Activated naive CD4-positive, alpha-beta T cell treated with anti-CD3 and anti-CD28 coated beads, Interleukin-2, amount 50 U/mL, for 16 hours (primary cell): ENCODE data around the gene GNB1L.
"Not testable (repeated sequence)": the region's sequence is repeated elsewhere in the genome, so short reads cannot be mapped to it uniquely, and the experiment has no call there.

Source experiments
- DNase-seq: peaks from one replicate; pipeline ENCODE4 v3.0.0-alpha.2; 2020

The GNB1L gene

DNA sequence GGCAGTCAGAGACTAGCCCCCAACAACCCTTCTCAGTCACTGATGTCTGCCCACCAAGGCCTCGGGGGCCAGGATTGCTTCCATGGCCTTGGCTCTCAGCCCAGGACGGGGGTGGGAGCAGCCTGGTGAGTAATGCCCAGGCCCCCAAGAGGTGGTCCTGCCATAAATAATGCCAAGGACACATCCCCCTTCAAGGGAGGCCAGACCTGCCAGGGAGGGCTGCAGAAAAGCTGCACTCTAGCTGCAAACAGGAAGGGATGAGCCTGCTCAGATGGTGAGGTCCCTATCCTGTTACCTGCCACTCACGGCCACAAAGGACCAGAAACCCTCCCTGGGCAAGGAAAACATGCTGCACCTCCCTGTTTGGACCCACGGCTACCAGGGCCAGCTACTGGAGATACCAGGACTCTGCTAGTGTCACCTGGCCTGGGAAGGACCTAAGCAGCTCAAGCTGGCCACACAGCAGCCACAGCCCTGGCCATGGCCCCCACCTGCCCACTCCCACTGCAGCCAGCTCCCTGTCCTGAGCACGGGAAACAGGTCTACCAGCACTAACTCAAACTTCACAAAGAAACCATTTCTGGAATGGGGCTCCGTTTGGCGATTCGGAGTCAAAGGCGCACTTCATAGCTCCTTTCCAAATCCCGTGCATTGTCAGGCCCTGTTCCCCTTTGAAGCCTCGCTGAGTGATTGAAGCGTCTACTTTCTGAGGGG is 12.1 kb downstream of the GNB1L start:
- DNase-seq = no peak

DNA sequence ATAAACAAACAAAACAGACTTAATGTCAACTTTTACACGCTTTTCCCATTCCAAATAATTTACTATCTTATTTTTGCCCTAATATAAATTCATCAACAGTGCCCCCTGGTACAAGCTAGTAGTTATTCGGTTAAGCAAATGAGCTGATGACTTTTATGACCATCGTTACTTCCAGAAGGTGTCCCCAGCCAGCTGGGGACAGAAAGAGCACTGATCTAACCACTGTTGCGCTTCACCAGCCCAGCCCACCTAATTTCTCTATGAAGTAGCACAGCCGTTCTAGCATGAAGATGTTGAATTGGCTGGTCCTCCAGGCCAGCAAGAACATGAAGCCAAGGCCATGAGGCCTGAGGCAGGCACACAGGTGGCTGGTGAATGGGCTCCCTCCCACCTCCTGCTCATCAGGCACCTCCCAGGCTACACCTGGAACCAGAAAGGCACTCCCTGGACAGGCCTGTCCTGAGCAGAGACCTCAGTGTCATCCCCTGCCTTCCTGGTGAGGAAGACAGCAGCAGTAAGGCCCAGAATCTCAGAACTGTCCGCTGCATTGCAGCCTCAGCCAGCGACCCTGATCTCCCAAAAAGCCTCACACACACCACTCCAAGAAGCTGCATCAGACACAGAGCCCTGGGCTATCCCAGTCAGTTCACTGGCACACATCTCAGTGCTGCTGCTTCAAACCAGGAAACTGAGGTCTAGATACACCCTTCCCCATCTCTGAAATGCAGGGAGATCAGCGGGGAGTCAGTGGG is 12.9 kb downstream of the GNB1L start:
- no peak for DNase-seq

DNA sequence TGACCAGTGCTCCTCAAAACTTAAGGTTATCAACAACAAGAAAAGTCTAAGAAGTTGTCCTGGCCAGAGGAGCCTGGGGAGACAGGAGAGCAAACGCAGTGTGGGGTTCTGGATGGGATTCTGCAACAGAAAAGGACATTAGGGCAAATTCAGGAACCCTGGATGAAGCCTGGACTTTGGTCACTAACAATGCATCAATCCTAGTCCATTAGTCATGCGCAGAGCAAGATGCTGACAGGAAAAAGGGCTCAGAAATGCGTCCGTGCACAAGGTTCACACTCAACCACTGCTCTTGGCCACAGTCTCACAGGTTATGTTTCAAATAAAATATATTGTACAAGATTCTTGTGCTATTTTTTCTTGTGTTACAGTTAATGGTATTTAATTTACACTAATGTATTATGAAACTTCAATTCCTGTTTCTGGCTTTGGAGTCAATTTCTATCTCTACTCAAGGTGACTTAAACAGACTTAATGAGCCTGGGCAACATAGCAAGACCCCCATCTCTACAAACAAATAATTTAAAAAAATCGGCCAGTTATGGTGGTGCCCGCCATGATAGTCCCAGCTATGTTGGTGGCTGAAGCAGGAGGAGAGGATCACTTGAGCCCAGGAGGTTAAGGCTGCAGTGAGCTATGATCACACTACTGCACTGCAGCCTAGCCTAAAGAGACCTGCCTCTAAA is 13.6 kb downstream of the GNB1L start:
- DNase-seq = no peak

DNA sequence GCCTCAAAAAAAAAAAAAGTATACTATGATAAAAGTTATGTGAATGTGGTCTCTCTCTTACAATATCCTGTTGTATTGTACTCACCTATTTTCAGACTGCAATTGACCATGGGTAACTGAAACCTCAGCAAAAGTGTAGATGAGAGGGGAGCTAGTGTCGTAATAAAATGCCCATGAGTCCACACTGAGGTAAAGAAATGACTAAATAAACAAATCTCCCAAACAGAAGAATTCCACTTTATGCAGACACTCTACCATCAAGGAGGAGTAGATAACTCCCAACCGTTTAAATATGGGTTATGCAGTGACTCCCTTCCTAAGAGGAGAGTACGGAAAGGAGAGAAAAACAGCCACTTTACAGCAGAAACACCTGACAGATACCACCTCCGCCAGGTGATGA is 14.6 kb downstream of the GNB1L start:
- no peak for DNase-seq

DNA sequence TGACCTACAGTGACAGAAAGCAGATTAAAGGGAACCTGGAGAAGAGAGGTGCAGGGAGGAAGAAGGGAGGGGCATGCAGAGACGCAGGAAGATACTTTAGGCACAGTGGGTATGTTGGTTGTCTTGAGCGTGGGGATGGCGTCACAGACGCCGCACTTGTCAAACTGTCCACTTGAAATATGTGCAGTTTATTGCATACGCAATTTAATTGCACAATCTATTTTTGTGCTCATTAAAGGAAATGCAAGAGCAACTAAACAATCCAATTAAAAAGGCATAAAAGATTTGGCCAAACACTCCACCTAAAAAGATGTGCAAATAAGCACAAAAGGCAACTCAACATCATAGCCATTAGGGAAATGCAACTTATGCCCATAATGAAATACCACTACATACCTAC is 16.8 kb downstream of the GNB1L start:
- DNase-seq = no peak

DNA sequence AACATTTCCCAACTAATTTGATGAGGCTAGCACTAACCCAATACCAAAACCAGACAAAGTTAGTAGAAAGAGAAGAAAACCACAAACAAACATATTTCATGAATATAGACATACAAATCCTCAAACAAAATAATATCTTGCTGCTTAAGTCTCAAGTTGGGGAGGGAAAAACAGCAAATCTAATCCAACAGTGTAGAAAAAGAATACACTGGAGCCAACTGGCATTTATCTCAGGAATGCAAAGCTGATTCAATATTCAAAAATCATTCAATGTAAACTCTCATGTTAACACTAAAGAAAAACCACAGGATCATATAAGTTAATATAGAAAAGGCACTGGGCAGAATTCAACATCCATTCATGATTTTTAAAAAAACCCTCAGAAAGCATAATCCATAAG is 18.2 kb downstream of the GNB1L start:
- DNase-seq = no peak

DNA sequence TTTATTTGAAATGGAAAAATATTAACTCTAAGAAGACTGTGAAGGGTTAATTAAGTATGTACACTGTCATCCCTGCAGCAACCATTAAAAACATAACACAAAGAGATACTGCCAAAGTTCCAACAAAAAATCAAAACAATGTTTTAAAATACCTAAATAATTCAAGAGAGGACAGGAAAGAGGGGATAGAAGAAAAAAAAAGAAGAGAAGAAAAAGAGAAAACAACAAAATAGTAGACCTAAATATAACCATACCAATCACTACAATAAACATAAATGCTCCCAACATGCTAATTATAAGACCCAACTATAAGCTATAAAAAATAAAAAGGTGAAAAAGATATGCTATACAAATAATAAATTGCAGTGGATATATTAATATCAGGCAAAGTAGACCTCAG is 20.1 kb downstream of the GNB1L start:
- DNase-seq = no peak

DNA sequence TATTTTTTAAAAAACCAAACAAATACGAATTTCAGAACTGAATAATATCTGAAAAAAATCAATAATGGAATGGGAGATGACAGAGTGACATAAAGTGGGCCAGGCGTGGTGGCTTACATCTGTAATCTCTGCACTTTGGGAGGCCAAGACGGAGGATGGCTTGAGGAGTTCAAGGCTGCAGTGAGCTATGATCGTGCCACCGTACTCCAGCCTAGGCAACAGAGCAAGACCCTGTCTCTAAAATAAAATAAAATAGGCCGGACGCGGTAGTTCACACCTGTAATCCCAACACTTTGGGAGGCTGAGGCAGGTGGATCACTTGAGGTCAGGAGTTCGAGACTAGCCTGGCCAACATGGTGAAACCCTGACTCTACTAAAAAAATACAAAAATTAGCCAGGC is 21.3 kb downstream of the GNB1L start:
- not testable (repeated sequence) for DNase-seq

DNA sequence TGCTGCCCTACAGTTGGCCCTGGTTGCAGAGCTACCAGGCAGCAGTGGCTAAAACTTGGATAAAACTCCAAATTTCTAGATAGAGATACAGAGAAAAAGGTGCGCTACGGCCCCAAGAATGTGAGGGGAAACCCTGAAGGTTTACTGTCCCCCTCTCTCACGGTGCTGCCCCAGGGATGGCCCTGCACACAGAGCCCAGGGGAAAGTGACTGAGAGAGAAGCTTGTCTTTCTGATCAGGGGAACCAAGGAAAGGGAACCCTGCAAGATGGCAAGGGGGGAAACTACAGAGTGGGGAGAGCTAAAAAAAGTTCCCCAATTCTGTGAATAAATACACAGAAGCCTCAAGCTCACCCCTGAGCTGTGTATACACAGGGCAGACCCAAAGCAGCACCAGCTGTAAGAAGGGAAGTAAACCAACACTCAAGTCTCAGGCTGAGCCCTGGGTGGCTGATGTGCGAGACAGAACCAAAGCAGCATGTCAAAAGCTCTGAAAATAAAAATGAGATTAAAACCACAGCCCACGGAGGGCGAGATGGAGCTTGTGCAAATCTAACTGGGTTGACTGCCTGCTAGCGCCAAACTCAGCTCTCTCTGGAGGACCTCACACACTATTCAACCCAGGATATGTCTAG is 22.1 kb downstream of the GNB1L start:
- no peak for DNase-seq

DNA sequence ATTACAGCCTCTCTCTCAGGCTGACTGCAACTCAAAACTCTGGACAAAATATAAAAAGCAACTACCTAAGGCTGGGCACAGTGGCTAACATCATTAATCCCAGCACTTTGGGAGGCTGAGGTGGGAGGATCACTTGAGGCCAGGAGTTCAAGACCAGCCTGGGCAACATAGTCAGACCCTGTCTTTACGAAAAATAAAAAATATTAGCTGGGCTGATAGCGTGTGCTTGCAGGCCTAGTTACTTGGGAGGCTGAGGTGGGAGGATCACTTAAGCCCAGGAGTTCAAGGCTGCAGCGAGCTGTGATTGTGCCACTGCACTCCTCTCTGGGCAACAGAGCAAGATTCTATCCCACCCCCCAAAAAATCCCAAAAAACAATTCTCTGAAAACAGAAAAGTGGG is 22.7 kb downstream of the GNB1L start:
- DNase-seq = not testable (repeated sequence)

DNA sequence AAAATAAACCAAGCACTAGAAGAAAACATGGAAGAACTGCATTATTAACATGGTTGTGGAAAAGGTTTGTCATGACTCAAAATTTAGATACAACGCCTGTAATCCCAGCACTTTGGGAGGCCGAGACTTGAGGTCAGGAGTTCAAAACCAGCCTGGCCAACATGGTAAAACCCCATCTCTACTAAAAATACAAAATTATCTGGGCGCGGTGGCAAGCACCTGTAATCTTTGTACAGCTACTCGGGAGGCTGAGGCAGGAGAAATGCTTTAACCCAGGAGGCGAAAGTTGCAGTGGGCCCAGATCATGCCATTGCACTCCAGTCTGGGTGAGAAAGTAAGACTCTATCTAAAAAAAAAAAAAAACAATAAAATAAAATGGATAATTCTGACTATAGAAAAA is 23.7 kb downstream of the GNB1L start:
- DNase-seq = no peak

DNA sequence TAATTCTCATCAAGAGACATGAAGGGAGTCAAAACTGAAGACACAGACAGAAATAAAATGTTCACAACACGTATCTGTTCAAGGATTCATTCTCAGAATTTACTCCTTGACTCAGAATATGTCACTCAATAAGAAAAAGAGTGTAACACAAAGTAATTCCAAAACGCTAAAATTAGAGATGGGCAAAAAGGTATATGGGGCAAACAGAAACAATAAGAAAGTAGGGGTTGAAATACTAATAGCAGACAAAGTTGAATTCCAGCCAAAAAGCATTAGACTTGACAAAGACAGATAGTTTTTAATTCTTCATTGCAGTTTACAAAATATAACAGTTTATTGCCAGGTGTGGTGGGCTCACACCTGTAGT is 26.7 kb downstream of the GNB1L start:
- no peak for DNase-seq

DNA sequence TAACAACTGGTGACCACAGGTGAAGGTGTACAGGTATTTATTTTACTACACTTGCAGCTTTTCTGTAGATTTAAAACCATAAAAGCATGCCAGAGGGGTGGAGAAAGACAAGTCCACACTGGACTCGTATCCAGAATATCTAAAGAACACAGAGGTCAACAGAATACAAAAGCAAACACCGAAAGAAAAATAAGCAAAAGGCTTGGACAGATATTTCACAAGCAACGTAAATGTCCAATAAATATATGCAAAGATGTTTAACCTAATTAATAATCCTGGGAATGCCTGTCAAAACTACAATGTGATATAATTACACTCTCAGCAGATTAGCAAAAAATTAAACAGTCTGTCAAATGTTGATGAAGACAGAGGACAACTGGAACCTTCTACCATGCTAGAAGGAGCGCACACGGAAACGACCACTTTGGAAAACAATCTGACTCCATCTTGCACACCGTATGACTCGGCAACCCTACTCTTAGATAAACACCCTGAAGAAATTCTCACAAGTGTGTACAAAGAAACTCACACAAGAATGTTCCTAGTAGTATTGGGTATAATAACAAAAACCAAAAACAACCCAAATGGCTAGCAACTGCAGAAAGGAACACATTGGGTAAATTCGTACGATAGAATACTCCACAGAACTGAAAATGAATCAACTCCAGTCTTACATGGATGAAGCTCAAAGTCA is 27.2 kb downstream of the GNB1L start:
- no peak for DNase-seq

DNA sequence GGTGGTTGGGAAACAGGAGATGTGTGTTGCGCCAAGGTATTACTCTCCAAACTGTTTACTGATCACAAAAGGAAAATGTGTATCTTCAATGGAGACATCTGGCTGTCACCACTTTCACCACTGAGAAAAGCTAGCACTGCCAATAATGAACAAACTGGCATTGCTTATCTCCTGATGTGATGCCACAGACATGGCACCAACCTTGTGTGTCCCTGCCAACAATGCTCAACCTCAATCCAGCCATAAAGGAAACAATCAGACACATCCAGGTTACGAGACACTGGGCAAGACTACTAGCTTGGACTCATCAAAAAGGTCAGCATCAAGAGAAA is 28.1 kb downstream of the GNB1L start:
- DNase-seq = no peak

DNA sequence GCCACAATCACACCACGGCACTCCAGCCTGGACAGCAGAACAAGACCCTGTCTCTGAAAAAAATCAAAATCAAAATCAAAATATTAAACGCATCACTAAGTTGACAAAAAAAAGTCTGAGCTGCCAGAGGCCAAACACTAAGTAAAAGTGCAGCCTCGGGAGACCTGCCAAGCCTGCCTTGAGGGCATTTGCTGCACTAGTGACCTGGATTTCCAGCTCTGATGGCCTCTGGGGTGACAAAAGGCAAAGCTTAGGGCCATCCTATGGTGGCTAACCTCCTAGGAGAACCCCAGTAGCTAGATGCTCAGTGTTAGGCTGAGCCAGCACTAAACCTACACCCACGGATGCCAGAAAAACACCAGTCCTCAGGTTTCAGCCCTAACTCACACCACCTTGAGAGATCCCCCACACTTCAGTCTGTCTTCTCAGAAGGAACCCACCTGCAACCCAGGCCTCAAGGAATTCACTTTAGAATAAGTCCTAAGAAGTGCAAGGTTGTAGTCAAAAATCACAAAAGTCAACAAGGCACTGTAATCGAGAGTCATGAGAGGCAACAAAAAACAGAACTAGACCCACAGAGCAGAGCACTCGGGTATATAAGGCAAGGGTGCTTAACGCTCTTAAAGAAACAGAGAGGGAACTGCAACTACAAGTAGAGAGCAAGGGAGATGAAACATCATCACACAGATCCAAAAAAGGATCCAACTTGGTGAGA is 28.6 kb downstream of the GNB1L start:
- no peak for DNase-seq

DNA sequence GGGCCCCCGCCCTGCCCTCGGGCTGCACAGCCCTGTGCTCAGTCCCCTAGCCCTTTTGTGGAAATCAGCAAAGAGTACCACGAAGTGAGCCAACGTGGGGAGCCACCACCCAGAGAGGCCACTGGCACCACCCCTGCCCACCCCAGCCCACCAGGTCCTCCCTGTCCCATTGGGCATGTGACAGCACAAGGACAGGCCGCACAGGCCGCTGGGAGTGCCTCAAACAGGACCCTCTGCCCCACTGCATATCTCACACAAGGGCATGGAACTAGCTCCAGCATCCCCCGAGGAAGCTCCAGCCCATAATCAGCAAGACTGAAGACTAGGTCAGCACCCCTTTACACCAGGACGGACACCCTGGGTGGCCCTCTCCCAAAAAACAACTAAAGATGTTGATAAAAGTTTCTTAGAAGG is 29.7 kb downstream of the GNB1L start:
- no peak for DNase-seq

DNA sequence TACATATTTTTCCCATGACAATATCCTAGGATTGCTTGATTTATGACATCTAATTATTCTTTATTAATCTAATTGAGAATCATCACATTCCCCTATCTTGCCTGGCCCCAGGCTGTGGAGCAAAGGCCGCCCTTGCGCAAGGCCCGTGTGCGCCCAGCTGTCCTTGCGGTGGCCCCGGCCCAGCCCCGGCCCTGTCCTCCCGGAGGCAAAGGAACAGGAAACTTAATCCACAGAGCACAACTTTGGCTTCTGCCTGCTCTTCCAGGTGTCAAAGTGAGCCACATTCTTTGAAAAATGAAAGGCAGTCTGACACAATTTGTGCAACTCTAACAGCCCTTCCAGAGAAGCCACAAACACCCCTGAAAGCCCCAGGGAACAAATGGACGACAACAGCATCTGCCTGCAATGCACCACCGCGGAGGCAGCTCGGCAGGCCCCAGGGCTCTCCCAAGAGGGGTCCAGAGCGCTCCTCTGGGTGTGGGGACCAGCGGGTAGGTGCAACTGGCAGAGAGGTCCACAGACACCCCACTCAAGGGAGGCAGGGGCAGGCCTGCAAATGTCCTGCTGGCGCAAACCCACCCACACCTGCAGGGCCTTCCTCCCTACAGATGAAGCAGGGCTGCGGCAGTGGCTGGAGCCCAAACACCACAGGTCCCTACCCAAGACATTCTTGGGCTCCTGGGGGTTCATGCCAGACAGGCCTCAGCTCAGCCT is 30.3 kb downstream of the GNB1L start:
- no peak for DNase-seq

DNA sequence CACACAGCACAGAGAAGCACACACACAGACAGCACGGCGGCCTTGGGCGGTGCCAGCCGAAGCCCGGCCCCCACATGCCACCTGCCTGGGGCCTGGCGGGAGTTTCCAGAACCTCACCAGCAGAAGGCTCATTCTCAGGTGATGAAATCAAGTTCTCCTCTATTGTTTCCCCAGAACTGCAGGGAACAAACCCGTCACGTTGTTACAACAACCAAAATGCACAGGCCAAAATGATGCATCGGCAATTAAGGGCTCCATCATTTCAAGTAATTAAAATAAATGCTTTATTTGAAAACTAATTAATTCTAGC is 30.8 kb downstream of the GNB1L start:
- no peak for DNase-seq

DNA sequence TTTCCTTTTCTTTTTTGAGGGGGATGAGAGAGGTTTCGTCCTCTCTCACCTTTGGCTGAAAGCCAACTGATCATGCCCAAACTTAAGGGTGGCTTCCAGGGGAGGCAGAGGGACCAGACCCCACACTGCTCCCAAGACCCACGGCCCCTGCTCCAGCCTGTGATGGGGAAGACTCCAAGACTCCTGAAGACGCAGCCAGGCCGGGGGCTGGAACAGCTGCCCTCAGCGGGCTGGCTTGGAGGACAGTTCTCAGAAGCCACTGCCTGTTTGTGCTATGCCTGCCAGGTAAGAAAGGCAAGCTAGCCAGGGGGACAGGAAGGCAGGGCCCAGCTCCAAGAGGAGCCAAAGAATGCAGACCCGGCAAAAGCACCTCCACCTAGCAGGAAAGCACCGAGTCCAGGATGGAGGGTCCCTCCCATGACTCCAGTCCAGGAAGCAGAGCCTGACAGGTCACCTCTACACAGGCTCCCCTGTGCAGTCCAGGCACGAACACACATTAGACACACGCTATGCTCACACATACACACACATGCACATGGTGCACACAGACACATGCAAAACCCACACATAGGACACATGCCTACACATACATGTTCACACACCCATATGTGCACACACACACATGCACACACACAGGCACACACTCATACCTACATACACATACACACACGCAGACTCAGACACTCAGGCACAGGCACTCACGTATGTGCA is 31.3 kb downstream of the GNB1L start:
- DNase-seq = peak; percentile 1

DNA sequence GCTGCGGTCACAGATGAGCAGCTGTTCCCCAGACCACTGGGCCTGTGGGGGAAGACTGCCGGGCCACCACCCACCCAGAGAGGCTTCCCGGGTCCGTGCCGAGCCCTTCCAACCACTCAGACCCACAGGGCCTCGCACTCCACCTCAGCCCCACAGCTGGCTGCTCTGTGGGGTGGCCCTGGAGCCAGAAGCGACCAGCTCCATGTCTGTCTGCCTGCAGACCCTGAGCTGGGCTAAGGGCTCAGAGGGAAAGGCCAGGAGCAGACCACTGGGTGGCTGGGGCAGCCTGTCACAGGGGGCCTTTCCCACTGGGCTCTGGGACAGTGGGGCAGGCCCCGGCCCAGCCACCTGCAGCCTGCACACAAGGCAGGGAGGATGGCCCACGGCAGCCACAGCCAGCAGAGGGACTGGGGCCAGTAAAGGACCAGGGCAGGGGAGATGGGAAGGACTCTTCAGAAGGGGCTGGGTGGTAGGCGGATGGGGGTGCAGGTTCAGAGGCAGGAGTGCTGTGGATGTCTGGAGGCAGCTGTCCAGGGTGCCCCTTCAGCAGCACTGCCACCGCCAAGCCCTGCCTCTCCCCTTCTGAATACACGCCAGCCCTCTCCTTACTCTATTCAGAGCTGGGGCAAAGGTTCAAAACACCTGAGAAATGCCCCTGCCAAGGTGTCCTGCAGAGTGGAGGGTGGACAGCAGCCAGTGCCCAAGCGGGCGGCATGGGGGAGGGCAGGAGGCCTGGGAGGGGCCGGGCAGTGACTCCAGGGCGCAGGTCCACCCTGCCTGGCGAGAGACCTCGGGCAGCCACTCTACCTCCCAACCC is 32.2 kb downstream of the GNB1L start:
- peak; percentile 5 for DNase-seq
